ENCODE data around the gene GRK2.

GRCh38 chr11:67275606-67276409 lies 9.5 kb downstream of the GRK2 start:
- no peak for TF ChIP-seq NFRKB (IDR thresholded peaks at IDR 0.05)
- no peak for TF ChIP-seq ARNT (IDR thresholded peaks at IDR 0.05)
- no peak for TF ChIP-seq SUZ12 (IDR thresholded peaks at IDR 0.05)
- TF ChIP-seq SP1 (IDR thresholded peaks at IDR 0.05) = no peak
- TF ChIP-seq TARDBP (IDR thresholded peaks at IDR 0.05) = no peak
- TF ChIP-seq HDGF (IDR thresholded peaks at IDR 0.05; ENCODE audit: borderline replicate concordance) = no peak
- TF ChIP-seq FOXM1 (IDR thresholded peaks at IDR 0.05; ENCODE audit: borderline replicate concordance) = no peak
- no peak for TF ChIP-seq FOXK2 (IDR thresholded peaks at IDR 0.05)
- TF ChIP-seq ZNF384 (IDR thresholded peaks at IDR 0.05) = no peak
- no peak for TF ChIP-seq BHLHE40 (IDR thresholded peaks at IDR 0.05; ENCODE audit: borderline replicate concordance)
- TF ChIP-seq ELF4 (IDR thresholded peaks at IDR 0.05) = no peak
- TF ChIP-seq PKNOX1 (IDR thresholded peaks at IDR 0.05) = no peak

All from HEK293T (cell line).